A673 (cell line): ENCODE data around the gene IQCM. TPM values are rescaled to one million over a fixed set of nuclear protein-coding genes. Genes with fewer than 3 reads are reported as not detected.

Experiments used
- BruUV-seq: library from RNA; stranded (reverse); fragments of 400-500 nt; replicated peaks from 2 replicates; lab custom pipeline; 2021; lab: Mats Ljungman, UMichigan
- CTCF ChIA-PET: fragments of 300-600 bp; sonication (Branson Sonifier 250); formaldehyde crosslinking; loops from one replicate; lab custom pipeline; 2022; ENCODE audit warnings: antibody characterized with exemption; lab: Charles Lee
- POLR2A ChIA-PET: fragments of 300-600 bp; sonication (Branson Sonifier 250); formaldehyde crosslinking; loops from one replicate; lab custom pipeline; 2022; ENCODE audit warnings: antibody characterized with exemption; ENCODE audit not compliant: low non-redundant PET; lab: Charles Lee
- DNase-seq: peaks from one replicate; pipeline ENCODE4 v3.0.0-alpha.2; 2015; ENCODE audit warnings: low spot score
- H3K27ac ChIP-seq: fragments of 200-600 bp; sonication (generic); 2 replicates; pipeline ENCODE4 v1.5.1; 2016; ENCODE audit warnings: mixed run types, low read depth, mild to moderate bottlenecking, mixed read lengths, antibody characterized with exemption, low read length; ENCODE audit not compliant: poor library complexity, severe bottlenecking
- H3K27me3 ChIP-seq: fragments of 200-600 bp; sonication (generic); replicated peaks from 2 replicates; pipeline ENCODE4 v1.6.1; 2017; ENCODE audit warnings: mixed run types, low read depth, mild to moderate bottlenecking, mixed read lengths, antibody characterized with exemption, low read length; ENCODE audit not compliant: insufficient read depth, poor library complexity
- H3K36me3 ChIP-seq: fragments of 200-600 bp; sonication (generic); 2 replicates; pipeline ENCODE4 v1.6.1; 2016; ENCODE audit warnings: mixed run types, mild to moderate bottlenecking, mixed read lengths, antibody characterized with exemption, low read length; ENCODE audit not compliant: insufficient read depth, poor library complexity, severe bottlenecking
- H3K4me1 ChIP-seq: fragments of 200-600 bp; sonication (generic); 2 replicates; pipeline ENCODE4 v1.6.1; 2017; ENCODE audit warnings: mixed run types, mild to moderate bottlenecking, mixed read lengths, antibody characterized with exemption, low read length; ENCODE audit not compliant: insufficient read depth, poor library complexity, severe bottlenecking
- H3K4me3 ChIP-seq: fragments of 200-600 bp; sonication (generic); 2 replicates; pipeline ENCODE4 v1.5.1; 2016; ENCODE audit warnings: low read depth, mixed run types, mild to moderate bottlenecking, mixed read lengths, low read length; ENCODE audit not compliant: poor library complexity, severe bottlenecking
- H3K9me3 ChIP-seq: fragments of 200-600 bp; sonication (generic); 2 replicates; pipeline ENCODE4 v1.6.1; 2016; ENCODE audit warnings: mixed run types, low read depth, mild to moderate bottlenecking, mixed read lengths, antibody characterized with exemption, low read length; ENCODE audit not compliant: poor library complexity, severe bottlenecking
- CTCF ChIP-seq: fragments of 300-800, 200-600 bp; sonication (generic); conservative IDR thresholded peaks from 2 replicates; pipeline ENCODE4 v1.5.1; 2017; ENCODE audit warnings: low read depth, mild to moderate bottlenecking, antibody characterized with exemption, low read length, moderate library complexity, mixed read lengths
- EZH2 ChIP-seq: fragments of 200-600 bp; sonication (generic); IDR thresholded peaks from 2 replicates; pipeline ENCODE4 v1.6.1; 2017; ENCODE audit warnings: borderline replicate concordance, low read depth, mild to moderate bottlenecking, mixed read lengths, antibody characterized with exemption, low read length; ENCODE audit not compliant: poor library complexity, severe bottlenecking
- intact Hi-C: fragments of 100-400 bp; cut with micrococcal nuclease; formaldehyde crosslinking; loops from one replicate; pipeline ENCODE4 v1.10.0; 2022; ENCODE audit not compliant: unreplicated experiment
- total RNA-seq: library from RNA; stranded (reverse); gene quantifications from 2 replicates; pipeline ENCODE4 v1.2.3, GENCODE V29; 2021

Gene IQCM
- total RNA-seq, 1 experiment from 2014 or later = not detected

GRCh38 chr4:149793459-149793858 lies 22.2 kb downstream of the IQCM start:
- intact Hi-C loops = no loop called here
- Histone ChIP-seq H3K4me3 (no peak overlapping the region), H3K4me1 (peaks cover 17% of the 10 kb centered on the region), H3K27ac (no peak overlapping the region), H3K27me3 (no peaks in the 10 kb centered on the region), H3K36me3 (no peaks in the 10 kb centered on the region), H3K9me3 (no peaks in the 10 kb centered on the region)
- peak; percentile 11 for DNase-seq
- BruUV-seq = no TSS peak
- TF ChIP-seq CTCF (no peak), EZH2 (no peak)
- ChIA-PET CTCF (no interaction called here), POLR2A (no interaction called here)

- no TSS peak for BruUV-seq
- POLR2A ChIA-PET = no interaction called here
- intact Hi-C loops = no loop called here
Observed at GRCh38 chr4:149791851-149792250, 23.8 kb downstream of the IQCM start.

GRCh38 chr4:149790172-149790907 lies 25.3 kb downstream of the IQCM start:
- intact Hi-C loops = no loop called here
- BruUV-seq = no TSS peak
- Histone ChIP-seq H3K27ac (no peak overlapping the region), H3K4me3 (no peak overlapping the region), H3K9me3 (no peaks in the 10 kb centered on the region), H3K27me3 (no peaks in the 10 kb centered on the region), H3K36me3 (no peaks in the 10 kb centered on the region), H3K4me1 (peaks cover 17% of the 10 kb centered on the region)
- DNase-seq = no peak
- TF ChIP-seq EZH2 (no peak), CTCF (no peak)
- ChIA-PET POLR2A (no interaction called here), CTCF (no interaction called here)

More at GRCh38 chr4:149791851-149792250, 23.8 kb downstream of the IQCM start:
- CTCF ChIA-PET = no interaction called here
- DNase-seq = no peak
- Histone ChIP-seq H3K9me3 (no peaks in the 10 kb centered on the region), H3K36me3 (no peaks in the 10 kb centered on the region), H3K4me1 (peaks cover 17% of the 10 kb centered on the region), H3K27me3 (no peaks in the 10 kb centered on the region), H3K27ac (no peak overlapping the region), H3K4me3 (no peak overlapping the region)
- no peak for TF ChIP-seq EZH2
- TF ChIP-seq CTCF = no peak
